Measurements from ENCODE around the gene XYLT1.

DNA sequence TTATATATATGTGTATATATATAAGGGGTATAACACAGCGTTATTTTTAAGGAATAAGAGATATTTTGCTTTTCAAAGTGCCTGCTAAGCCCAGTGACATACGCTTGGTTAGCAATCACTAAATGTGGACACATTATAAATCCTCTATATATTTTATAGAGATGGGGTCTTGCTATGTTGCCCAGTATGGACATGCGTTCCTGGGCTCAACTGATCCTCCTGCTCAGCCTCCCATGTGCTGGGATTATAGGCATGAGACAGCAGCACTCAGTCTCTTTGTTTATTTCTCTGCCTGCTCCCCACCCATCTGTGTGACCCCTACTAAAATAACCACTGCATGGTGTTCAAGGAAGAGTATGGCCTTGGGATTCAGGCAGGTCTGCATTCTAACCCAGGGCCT, 63.4 kb downstream of the XYLT1 start:
- TF ChIP-seq, protein P1, sequence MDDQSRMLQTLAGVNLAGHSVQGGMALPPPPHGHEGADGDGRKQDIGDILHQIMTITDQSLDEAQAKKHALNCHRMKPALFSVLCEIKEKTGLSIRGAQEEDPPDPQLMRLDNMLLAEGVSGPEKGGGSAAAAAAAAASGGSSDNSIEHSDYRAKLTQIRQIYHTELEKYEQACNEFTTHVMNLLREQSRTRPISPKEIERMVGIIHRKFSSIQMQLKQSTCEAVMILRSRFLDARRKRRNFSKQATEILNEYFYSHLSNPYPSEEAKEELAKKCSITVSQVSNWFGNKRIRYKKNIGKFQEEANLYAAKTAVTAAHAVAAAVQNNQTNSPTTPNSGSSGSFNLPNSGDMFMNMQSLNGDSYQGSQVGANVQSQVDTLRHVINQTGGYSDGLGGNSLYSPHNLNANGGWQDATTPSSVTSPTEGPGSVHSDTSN (IDR thresholded peaks at IDR 0.05) = no peak
- no peak for TF ChIP-seq NFIC (IDR thresholded peaks at IDR 0.05; ENCODE audit: borderline replicate concordance)
- TF ChIP-seq EP300 (IDR thresholded peaks at IDR 0.05; ENCODE audit: borderline replicate concordance in 1 of 2, low read depth in 1 of 2, low read length in 1 of 2) = no peak
- no peak for TF ChIP-seq SMC3 (IDR thresholded peaks at IDR 0.05; ENCODE audit: low read depth, low read length)

Data from SK-N-SH (cell line).